RKO (cell line): ENCODE results near the gene PRUNE2.
A peak's percentile ranks its signal among the peaks of the same experiment; 100 is the strongest.
"Not testable (repeated sequence)": the region's sequence is repeated elsewhere in the genome, so short reads cannot be mapped to it uniquely, and the experiment has no call there.

Experiments used
- DNase-seq: peaks from one replicate; pipeline ENCODE4 v3.0.0-alpha.2; 2016; ENCODE audit warnings: low spot score

PRUNE2 gene

DNA sequence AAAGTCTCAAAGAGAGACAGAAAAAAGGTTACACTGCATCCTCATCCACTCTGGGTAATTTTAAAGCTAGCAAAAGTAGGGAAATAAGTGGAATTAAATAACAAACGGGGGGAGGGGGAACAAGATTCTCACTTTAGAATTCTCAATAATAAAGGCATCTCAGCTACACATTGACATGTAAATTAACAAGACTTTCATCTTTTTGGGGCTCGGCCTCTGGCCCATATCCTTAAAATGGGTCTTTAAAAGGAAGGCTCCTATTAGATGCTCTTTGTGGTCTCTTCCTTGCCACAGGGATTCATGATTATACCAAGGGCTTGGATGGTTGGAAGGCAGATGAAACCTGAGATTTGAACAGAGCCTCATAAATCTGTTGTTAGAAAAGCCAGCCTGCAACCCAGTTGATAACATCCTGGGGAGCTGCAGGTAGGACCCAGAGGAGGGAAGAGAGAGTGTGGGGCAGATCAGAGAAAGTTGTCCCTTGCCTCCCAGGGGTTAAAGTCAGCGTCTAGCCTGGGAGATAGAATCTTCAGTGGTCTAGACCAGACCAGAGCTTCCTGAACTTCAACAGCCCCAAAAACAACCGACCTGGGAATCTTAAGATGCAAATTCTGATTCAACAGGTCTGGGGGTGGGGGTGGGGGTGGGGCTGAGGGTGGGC is 311.0 kb downstream of the PRUNE2 start:
- DNase-seq = no peak

DNA sequence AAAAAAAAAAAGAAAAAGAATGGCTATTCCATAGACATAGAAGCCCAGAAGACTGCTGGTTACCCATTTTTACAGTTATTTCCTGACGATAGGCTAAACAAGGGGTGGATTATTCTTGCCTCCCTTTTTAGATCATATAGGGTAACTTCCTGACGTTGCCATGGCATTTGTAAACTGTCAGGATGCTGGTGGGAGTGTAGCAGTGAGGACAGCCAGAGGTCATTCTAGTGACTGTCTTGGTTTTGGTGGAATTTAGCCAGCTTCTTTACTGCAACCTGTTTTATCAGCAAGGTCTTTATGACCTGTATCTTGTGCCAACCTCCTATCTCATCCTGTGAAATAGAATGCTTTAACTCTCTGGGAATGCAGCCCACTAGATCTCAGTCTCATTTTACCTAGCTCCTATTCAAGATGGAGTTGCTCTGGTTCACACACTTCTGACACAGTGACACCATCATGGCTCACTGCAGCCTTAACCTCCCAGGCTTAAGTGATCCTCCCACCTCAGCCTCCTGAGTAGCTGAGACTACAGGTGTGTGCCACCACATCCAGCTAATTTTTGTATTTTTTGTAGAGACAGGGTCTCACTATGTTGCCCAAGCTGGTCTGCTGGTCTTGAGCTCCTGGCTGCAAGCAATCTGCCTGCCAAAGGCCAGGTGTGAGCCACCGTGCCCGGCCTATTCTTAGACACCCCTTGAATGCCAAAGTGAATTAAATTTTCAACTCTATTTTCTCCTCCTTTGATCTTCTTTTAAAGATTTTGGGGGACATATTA is 311.8 kb downstream of the PRUNE2 start:
- not testable (repeated sequence) for DNase-seq

DNA sequence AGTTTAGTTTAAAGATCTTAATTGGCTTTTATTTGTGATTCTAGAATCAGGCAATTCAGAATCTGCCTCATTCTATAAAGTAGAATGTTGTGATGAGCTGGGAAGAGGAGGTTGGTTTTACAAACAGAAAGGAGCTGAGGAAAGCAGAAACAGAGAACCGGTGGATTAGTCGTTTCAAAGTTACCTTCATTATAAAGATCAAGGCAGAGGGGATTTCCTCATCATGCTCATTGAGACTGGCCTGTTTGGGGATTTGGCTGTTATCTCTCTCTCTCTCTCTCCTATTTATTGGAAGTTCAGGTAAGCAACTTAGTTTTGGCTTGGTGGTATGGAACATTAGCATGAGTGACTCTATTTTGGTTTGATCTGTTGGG is 313.0 kb downstream of the PRUNE2 start:
- DNase-seq = no peak

DNA sequence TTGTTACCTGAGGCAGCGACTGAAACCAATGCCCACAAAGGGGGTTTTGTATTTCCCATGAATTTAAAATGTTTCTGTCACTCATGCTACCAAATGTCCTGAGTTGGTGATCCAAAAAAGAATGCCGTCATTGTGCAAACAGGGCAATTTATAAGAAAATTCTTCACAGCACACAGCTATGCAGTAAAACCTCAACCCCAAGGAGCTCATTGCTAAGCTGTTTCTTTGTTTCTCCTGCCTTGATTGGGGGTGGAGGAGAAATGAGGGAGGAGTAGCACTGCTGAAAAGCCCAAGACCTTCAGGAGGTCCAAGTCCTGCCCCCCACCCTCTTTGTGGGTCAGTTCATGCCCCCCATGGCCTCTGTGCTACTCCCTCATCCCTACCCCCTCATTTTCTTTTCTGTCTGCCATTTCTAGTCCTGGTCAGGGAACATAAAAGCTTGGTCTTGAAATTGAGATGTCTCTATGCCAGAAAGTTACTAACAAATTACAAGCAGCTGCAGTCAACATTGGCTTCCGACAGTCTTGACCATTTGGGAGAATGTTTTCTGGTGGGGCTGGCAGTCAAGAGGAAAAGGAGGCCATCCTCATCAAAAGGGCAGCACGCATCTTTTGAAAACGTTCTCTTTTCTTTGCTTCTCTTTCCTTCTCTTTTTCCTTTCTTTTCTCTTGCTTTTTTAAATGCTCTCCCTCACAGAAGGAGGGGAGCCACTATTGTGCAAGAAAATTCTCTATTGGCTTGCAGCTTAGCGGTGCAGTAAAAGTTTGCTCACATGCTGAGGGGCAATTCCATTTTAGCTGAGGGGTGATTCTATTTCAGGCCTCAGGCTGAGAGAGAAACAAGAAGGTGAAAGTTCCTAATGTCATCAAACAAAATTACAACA is 313.6 kb downstream of the PRUNE2 start:
- DNase-seq = no peak

DNA sequence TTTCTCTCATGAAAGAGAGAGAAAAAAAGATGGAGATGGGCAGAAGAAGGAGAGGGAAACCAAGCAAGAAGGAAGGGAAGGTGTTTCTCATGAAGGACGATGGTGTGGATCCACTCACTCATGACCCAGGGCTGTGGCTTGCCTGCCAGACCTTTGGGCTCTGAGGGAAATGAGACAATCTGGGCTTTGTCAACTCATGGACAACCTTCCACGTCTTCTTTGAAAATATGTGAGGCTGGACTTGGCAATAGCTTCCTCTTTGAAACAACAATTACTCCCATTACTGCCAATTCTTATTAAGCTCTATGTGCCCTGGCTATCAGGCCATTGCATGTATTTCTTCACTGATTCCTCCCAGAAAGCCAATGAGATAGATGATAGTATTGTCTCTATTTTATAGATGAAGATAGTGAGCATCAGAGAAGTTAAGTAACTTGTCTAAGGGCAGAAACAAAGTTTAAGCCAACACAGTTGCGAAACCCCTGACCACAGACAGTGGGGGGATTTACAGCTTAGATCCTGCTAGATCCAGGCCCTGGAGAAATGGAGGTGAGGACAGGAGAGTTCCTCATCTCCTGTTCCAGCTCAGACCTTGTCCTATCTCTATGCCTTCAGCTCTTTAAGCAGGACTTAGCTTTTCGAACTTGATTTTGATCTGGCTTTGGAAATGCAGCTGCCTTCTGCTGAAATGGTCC is 314.5 kb downstream of the PRUNE2 start:
- no peak for DNase-seq

DNA sequence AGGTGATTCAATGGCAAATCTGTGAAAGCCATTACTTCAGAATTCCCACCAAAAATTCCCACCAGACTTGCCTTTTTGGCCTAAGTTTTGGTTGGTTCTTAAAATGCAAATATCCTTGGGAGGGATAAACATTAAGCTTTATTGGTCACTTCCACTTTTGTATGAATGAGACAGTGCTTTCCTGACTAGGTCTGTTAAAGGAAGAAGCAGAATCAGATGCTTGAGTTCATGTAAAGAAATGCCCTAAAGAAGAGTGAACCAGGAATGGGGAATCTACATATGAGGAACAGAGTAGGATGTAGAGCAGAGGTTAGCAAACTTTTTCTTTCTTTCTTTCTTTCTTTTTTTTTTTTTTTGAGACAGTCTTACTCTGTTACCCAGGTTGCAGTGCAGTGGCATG is 317.6 kb downstream of the PRUNE2 start:
- no peak for DNase-seq

DNA sequence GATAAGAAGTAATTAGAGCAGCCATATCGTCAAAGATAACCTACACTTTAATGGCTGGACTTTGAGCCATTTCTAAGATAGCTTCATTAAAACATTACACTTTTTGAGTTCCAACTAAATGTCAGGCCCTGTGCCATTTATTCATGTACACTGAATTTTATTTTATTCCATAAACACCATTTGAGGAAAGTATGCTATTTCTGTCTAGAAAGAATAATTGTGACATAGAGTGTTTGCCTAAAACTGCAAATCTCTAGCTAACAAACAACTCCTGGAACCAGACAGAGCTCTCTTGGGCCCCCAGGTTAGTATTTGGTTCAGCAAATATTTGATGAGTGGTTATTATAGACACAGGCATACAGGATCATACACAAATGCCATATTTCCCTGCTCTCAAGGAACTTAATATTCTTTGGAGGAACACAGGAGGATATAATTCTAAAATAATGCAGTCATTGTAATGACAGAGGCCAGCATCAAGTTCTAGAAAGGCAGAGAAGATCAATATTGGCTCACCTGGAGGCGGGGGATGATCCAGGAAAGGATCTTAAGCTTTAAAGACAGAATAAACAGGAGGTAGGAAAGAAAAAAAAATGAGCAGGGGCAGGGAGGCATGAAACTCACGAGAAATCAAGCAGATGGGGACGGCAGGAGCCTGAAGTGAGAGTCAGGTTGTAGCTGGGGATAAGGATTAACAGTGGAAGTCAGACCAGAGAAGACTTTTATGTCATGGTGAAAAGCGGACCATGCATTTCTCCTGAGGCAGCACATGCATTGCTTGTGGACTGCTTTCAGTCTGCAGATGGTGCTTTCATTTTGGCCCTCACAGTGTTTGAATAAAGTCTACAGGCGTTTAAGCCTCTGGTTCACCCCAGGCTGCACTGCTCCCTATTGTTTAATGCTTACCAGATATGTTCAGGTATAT is 319.3 kb downstream of the PRUNE2 start:
- no peak for DNase-seq

DNA sequence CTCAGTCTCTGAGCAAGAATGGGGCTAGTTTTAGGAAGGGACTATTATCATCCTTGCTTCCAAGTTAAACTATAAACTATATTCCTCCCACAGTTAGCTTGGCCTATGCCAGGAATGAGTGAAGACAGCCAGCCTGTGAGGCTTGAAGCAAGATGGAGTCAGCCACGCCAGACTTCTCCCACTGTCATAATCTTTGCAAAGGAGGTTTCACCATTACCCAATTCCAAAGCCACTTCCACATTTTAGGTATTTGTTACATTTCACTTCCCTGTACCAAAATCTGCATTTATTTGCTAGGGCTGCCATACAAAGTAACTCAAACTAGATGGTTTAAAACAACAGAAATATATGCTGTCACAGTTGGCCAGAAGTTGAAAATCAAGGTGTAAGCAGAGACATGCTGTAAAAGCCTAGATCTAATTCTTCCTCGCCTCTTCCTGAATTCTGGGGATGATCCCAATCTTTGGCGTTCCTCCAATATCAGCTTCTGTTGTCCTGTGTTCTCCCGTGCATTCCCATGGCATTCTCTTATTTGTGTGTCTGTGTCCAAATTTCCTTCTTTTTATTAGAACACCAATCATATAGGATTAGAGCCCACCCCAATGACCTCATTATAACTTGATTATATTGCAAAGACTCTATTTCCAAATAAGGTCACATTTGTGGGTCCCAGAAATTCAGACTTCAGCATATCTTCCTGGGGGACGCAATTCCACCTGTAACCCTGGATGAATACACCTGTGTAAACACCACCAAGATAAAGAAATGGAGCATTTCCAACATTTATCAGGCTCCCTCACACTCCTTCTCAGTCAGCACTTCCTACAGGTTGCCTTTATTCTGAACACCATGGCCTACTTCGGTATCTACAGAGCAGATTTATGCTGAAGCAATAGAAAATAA is 320.2 kb downstream of the PRUNE2 start:
- no peak for DNase-seq

DNA sequence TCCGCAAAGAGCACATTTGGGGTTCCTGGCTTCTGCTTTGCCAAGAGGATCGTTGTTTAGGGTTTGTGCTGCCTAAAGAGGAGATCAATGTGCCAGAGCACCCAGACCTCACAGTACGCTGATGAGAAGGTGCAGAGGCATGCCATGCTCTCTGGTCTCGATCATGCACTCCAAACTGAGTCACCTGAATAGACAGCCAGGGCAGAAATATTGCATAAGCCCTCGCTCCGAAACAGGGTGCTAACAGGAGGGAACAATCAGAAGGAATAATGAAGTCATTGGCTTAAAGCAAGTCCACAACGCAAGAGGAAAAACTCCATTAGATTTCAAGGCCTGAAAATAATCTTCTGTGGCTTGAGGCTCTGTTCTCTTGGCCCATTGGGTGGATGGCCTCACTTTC is 322.7 kb downstream of the PRUNE2 start:
- no peak for DNase-seq

DNA sequence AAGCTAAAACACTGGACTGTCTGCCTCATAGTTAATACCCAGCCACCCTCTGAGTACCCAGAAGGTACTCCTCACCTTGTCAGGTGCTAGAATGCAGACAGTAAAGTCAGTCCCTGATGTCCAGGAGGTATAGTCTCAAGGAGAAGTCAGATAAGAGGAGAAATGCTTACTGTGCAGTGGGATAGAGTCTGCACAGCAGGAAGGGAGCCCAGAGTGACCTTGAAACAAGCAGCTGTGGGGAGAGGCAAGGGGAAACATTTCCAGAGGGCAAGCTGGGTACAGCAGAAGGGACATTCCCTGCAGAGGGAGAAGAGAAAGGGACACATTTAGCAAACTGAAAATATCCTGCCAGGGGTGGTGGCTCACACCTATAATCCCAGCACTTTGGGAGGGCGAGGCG is 324.2 kb downstream of the PRUNE2 start:
- no peak for DNase-seq

DNA sequence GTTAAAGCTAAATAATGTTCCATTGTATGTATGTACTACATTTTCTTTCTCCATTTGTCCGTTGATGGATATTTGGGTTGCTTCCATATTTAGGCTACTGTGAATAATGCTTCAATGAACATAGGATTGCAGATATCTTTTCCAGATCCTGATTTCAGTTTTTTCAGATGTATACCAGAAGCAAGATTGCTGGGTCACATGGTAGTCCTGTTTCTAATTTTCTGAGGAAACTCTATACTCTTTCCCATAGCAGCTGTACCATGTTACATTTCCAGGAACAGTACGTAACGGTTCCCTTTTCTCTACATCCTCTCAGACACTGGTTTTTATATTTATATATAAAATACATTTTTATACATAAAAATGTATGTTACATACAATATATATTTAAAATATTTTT is 325.1 kb downstream of the PRUNE2 start:
- no peak for DNase-seq

DNA sequence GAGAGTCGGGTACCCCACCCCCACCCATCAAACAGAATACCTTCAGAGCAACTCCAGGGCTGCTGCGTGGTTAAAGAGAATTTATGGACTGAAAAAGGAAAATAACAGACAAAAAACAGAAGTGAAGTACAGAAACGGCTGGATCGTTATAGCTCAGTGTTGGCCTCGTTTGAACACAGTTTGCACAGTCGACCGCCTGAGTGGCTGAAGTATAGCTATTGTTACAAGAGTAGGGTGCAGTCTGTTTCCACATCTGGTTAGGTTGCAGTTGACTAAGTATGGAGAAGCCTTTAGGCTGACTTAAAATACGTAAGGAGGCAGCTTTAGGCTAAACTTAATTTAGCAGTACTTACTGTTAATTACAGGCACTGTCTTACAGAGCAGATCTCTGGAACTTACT is 325.7 kb downstream of the PRUNE2 start:
- DNase-seq = no peak

DNA sequence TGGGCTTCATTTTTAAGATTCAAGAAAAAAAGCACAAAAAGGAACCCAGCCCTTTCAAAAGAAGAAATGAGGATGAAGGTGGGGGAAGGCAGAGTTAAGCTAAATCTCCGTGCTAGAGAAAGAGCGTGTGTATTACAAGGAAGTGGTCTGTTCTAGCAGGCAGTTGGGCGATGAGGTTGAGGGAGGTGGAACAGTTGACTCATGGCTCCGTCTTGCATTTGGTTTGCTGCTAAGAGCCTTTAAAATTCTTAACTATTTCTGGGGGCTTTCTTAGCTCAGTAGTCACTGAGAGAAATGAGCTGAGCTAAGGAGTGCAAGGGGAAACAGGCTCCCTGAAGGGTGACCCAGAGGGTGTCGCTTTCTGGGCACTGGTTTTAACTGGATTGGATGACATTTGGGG is 329.6 kb downstream of the PRUNE2 start:
- DNase-seq = peak; percentile 21

DNA sequence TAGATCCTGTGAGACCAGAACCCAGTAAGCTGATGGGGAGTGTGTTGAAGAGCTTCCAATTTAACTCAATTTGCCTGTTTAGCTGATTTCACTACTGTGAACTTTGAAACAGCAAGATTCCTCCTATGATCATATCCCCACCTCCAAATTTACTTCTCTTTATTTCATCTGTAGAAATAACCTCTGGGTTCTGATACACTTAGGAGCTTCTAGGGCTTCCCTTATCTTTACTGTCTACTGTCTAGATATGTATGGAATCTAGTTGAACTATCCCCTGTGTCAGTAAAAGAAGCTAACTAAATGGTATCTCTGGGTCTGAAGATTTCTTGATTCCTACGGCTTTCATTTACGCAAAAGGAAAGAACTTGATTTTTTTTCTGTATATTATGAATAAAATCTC is 330.2 kb downstream of the PRUNE2 start:
- no peak for DNase-seq

DNA sequence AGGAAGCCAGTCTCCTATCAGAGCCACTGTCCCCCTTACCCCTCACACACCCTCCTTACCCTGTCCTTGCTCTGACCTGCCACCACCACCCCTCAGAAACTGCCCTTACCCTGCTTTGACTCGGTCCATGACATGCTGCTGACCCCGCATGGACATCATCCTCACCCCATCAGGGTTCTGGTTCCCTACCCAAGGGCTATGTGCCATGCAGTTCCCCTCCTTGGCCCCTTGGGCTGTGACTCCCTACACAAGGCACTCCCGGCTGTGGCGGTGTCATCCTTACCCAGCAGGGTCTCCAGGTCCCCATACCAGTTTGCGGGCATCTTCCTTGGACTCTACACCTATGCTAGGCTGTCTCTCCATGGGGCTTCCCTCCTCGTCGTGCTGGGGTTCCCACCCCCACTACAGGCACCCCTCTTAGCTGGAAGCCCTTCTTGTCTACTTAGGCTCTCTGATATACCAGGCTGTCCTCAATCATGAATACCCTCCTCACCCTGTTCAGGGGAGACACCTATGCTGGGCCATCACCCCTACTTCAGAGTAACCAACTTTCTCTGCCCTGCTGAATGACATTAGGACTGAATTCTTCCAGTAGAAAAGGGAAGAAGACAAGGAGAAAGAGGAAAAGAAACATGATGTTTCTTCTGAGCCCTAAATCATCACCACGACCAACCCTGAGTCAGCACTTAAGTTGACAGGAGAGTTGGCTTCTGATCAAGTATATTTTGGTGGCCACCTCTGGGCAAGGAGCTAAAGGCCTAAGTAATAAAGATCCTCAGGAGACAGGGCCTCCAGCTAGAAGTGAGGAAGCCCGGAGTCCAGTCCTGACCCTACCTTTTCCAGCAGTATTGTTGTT is 331.8 kb downstream of the PRUNE2 start:
- no peak for DNase-seq

DNA sequence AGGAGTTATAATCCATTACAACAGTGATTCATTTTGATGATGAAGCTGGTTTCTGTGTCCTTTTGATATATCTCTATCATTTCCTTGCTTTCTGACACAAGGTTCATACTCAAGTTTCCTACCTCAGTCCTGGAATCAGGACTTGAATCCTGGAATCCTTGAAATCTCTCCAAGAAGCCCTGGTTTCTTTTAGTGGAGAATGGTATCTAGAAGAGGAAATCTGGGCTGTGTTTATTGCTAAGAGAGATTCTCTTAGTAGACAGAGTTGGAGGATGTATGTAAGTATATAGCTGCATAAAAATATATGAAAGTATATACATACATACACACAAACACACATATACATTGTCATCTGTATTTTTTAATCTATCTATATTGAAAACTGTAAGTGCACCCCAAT is 332.5 kb downstream of the PRUNE2 start:
- no peak for DNase-seq

DNA sequence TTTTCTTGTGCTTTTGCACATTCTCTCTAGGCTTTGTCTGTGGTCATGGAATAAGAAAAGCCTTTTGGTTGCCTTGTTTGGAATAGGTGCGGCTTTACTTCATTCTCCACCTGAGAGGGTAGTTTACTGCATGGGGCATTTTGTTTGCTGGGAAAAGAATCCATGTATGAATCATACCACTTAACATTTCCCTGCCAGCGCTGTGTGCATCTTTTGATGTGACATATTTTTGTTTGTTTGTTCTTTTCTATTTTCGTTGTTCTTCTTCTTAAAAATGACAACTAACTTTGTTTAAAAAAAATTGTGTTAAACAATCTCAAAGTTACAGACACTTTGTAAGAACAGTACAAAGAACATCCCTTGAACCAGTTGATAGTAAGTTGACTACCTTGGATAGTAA is 333.8 kb downstream of the PRUNE2 start:
- DNase-seq = no peak

DNA sequence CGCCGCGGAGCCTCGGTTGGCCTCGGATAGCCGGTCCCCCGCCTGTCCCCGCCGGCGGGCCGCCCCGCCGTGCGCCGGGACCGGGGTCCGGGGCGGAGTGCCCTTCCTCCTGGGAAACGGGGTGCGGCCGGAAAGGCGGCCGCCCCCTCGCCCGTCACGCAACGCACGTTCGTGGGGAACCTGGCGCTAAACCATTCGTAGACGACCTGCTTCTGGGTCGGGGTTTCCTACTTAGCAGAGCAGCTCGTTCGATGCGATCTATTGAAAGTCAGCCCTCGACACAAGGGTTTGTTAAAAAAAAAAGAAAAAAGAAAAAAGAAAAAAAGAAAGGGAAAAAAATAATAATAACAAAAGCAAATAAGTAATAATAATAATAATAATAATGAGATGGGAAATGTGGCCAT is 334.2 kb downstream of the PRUNE2 start:
- DNase-seq = no peak

DNA sequence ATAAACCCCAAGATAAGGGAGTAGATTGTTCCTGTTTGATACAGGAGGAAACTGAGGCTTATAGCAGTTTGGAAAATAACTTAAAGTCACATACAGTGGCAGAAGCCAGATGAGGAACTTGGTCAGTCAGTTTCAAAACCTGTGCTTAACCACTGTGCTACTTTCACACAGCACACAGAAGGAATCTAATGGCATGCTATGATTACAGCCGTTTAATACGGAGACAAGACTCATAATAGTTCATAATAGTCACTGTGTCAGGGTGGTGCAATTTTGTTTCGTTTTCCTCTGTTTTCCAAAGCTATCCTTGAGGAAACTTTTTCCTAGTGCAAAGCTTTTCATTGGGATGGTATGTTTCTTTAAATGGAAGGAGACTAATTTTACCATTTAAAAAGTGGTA is 334.6 kb downstream of the PRUNE2 start:
- no peak for DNase-seq
